NCI-H774 (cell line): ENCODE data around the gene PNLIP.

Experiments used
- DNase-seq: peaks from one replicate; lab custom pipeline; 2025; lab: John Stamatoyannopoulos, UW

PNLIP gene

GRCh38 chr10:116587878-116588591, 42.3 kb downstream of the PNLIP start:
- DNase-seq: no peak

- no peak for DNase-seq
These were observed 43.3 kb downstream of the PNLIP start for GRCh38 chr10:116588995-116589394.

GRCh38 chr10:116589926-116590325, 44.2 kb downstream of the PNLIP start:
- DNase-seq: no peak

- no peak for DNase-seq
These were observed 45.1 kb downstream of the PNLIP start, which contains the start of gene PNLIPRP1 for GRCh38 chr10:116590590-116591444. Gene PNLIPRP1 (plus strand): TSS chr10:116590959. CDS start chr10:116591130, 171 bp downstream.

GRCh38 chr10:116593139-116593740, 47.5 kb downstream of the PNLIP start:
- no peak for DNase-seq

DNA sequence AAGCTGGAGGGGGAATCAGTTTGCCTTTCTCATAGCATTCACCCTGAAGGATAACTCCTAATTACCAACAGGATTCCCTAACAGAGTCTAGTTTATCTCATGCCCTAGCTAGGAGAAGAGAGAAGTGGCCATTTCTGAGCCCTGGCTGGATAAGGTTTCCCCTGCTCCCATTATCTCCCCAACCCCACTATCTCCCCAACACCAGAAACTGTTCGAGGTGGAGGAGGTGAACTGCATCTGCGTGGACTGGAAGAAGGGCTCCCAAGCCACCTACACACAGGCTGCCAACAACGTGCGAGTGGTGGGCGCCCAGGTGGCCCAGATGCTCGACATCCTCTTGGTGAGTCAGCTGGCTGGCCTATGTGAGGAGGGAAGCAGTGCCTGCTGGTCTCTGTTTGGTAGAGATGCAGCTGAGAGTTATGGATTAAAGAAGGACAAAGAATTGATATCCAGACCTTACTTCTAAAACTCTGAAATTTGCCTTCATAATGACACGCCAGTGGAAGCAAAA, 48.8 kb downstream of the PNLIP start:
- DNase-seq: no peak

- no peak for DNase-seq
These were observed 50.3 kb downstream of the PNLIP start for GRCh38 chr10:116596062-116596461.

GRCh38 chr10:116597543-116597942, 51.8 kb downstream of the PNLIP start:
- no peak for DNase-seq

DNA sequence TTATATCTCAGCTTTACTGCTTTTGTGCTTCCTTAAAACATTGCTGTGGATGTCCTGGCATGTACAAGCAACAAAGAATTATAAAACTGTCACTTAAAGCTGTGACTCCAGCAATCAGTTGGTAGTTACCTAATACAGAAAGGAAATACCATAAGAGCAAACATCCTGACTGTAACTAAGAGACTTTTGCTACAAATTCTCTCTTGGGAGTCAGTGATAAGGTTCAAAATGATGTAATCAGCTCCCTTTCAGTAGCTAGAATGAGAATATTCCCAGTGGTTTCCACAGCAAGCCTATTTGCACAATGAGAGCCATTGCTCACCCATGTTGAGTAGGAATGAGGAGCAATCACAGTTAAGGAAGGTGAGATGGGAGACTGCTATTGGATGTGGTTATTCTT, 52.6 kb downstream of the PNLIP start:
- DNase-seq: no peak

DNA sequence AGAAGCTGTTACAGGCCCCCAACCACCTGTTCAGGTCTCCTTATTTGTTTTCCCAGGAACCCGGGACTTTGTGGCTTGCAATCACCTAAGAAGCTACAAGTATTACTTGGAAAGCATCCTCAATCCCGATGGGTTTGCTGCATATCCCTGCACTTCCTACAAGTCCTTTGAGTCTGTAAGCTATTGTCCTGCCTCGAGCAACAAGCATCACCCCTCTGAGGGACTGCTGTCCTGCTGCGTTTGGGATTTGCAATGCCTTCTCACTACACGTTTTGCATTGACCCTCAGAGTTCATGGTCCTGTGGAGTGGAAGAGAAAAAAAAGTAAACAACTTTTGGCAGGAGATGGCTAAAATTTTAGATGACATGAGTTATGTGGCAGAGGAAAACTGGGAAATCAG, 54.3 kb downstream of the PNLIP start:
- DNase-seq: no peak

DNA sequence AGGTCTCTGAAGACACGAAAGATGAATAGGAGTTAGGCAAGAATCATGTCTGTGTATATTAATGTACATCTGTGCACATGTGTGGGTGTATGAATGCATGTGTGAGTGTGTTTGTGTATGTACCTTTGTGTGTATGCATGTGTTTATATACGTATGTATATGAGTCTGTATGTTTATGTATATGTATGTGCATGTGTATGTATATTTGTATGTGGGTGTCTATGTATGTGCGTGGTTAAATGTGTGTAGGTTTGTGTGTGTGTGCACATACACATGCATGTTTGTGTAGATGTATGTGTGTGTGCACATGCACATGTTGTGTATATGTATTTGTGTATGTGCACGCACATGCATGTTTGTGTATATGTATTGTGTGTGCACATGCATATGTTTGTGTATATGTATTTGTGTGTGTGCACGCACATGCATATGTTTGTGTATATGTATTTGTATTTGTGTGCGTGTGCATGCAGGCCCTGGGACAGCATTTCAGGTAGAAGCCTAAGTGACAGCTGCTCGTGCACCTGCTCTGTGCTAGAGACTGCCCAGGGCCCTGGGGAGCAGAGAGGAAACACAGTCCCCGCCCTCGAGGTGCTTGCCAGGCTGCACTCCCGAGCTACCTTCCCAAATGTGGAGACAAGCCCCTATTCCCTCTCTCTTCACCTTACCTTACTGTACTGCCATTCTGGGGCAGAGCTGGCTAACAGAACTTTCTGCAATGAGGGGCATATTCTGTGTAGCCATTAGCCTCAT, 57.1 kb downstream of the PNLIP start:
- no peak for DNase-seq

DNA sequence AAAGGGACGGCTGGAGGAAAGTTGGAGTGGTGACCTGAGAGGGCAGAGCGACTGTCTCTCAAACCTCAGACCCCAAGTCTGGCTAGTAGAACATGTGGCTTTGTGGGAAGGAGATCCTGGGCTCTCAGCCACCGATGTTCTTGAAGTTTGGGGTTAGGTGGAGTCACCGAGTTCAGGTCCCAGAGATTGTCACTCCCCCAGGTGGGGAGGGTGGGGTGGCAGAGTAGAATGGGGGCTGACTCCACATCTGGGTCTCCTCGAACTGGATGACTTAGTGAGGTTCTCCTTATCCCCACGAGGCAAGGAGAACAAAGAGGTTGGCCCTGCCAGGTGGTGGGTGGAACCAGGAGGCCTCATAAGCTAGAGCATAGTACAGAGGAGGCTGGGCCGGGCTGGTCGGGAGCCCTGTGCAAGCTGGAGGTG, 60.3 kb downstream of the PNLIP start:
- DNase-seq: no peak

- DNase-seq: no peak
These were observed 61.6 kb downstream of the PNLIP start for GRCh38 chr10:116607336-116607735.

DNA sequence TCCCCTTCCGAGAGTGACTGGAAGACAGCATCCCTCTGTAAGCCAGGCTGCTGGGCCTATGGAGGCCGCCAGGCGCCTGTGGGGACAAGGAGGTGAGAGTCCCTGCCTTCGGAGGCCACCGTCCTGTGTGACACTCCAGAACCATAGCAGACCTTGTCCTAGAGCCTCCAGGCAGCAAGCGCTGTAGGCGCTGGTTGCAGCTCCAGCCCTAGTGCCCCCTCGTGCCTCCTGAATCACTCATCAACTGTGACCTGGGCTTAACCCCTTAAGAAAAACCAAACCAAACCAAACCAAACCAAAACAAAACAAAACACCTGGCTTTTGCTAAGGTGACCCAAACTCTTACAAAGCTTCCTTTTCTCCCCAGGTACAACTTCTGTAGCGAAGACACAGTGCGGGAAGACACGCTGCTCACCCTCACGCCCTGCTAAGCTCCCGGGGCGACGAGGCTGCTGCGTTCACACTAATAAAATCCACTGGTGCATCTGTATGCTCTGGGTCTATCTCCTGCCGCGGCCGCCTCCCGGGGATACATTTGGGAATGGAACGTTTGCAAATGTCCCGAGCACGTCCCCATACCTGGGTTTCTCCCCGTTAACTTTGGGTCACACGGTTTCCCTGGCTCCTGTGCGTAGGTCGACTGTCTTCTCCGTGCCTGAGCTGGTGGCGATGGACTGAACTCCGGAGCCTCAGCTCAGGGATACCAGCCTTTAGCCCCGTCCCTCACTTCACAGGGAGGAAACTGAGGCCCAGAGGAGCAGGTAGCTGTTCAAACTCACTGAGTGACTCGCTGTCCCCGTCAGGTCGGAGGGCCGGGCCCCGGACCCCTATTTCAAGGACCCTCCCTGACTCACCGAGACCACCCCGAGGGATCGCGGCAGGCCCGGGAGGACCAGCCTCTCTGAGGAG, 63.2 kb downstream of the PNLIP start:
- no peak for DNase-seq

- DNase-seq: no peak
These were observed 64.9 kb downstream of the PNLIP start for GRCh38 chr10:116610443-116611152.

DNA sequence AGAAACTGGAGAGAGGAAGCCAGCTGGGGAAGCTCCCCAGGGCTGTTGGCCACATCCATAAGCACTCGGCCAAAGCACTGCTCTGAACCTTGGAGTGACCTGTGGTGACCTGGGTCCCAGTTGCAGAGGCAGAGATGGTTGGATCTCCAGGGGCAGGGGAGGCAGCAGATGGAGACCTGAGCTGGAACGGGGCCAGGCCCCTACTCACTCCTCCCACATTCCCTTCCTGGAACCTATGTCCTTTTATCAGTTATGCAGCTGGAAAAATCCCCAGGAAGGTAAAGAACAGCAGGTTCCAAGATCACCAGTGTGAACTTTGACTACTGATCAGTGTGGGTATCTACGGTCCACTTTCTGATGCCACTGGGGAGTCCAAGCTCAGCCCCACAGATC, 65.4 kb downstream of the PNLIP start:
- DNase-seq: no peak

DNA sequence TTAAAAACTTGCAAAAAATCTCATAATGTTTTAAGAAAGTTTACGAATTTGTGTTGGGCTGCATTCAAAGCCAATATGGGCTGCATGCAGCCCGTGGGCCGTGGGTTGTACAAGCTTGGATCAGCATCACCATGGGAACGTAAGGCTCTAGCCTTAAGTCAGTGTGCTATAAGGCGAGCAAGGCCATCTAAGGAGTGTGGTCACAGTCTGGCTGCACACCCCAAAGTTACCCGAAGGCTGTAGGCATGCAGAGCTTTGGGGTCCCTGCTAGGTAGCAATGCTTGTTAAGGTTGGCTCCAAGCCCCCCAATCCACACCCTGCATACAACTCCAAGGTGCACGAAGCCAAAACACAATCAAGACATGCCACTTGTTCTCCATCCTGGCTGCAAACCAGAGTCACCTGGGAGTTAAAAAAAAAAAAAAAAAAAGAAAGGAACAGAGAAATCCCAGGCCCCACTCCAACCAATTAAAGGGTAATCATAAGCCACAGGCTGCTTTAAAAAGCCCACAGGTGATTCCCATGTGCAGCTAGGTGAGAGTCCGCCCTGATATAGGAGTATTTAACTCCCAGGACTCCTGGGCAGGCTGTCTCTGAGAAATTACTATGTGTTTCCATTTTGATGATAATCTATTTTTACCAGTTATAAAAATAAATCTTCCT, 66.5 kb downstream of the PNLIP start:
- no peak for DNase-seq

DNA sequence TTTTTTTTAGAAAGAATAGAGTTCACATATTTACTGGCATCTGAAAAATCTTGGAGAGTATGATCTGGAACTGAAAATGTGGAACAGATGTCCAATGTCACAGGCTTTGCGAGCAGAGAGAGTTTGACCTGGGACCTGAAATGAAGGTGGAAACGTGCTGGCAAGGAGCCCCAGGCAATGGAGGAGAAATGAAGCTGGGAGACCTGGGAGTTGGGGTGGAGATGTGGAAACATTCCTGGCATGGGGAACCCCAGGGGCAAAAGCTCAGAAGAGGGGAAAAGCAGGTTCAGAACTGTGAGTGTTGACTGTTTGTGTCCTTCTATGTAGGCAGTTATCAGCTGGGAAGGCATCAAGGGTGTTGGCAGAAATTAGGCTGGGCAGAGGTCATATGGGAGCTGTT, 67.7 kb downstream of the PNLIP start:
- DNase-seq: no peak

GRCh38 chr10:116614796-116615195, 69.1 kb downstream of the PNLIP start:
- DNase-seq: no peak
